HG03196 (cell line): ENCODE measurements around the gene C20orf141.

Experiments used
- ATAC-seq: cut with Tn5 transposase; IDR thresholded peaks from one replicate; pipeline ENCODE4 v1.9.1; 2021; ENCODE audit not compliant: unreplicated experiment

The C20orf141 gene

GRCh38 chr20:2846698-2847097, 31.9 kb downstream of the C20orf141 start:
- no peak for ATAC-seq

GRCh38 chr20:2847802-2848201, 33.0 kb downstream of the C20orf141 start:
- no peak for ATAC-seq

GRCh38 chr20:2849529-2849928, 34.7 kb downstream of the C20orf141 start:
- no peak for ATAC-seq

GRCh38 chr20:2851086-2851485, 36.3 kb downstream of the C20orf141 start:
- no peak for ATAC-seq

- ATAC-seq = no peak
Observed at GRCh38 chr20:2858591-2858990, 43.8 kb downstream of the C20orf141 start.

GRCh38 chr20:2859330-2860121, 44.7 kb downstream of the C20orf141 start:
- no peak for ATAC-seq

- ATAC-seq = no peak
Observed at GRCh38 chr20:2864626-2865025, 49.8 kb downstream of the C20orf141 start.

GRCh38 chr20:2865101-2865500, 50.3 kb downstream of the C20orf141 start:
- ATAC-seq = no peak
